Esophagus squamous epithelium (tissue), 4 donors: ENCODE data around the gene TMEM126B.

Experiments
- POLR2A ChIP-seq, 4 donors: fragments of 450-650 bp; IDR thresholded peaks; one replicate each; pipeline ENCODE4 v1.6.1; 2017; ENCODE audit warnings: antibody characterized with exemption in 4 of 4, mild to moderate bottlenecking in 4 of 4, moderate library complexity in 3 of 4
- TF ChIP-seq, protein P1 (sequence below), 6 experiments: fragments of 450-650 bp in 4 of 6; fragments of 200-600 bp in 2 of 6; sonication (generic) in 2 of 6; IDR thresholded peaks; one replicate each; pipeline ENCODE4 v1.5.1; 2016 to 2019; ENCODE audit warnings: antibody characterized with exemption in 6 of 6, mild to moderate bottlenecking in 4 of 6, moderate library complexity in 4 of 6

DNA sequence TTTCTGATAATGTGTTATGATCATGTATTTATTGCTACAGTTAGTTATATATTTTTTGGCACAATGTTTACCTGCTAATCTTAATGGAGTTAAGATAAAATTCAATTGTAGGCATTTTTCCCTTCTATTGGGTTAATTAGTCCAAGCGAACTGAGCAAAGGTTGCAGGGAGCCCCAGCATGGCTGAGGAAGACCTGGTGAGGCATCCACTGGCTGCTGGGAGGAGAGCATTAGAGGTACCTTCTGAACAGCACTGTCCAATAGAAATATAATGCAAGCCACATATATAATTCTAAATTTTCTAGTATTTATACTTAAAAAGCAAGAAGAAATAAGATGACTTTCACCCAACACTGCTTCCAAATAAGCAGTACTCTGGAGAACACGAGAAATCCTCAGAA lies 18.7 kb downstream of the TMEM126B start:
- TF ChIP-seq POLR2A (IDR thresholded peaks at IDR 0.05): no peak
- TF ChIP-seq, protein P1, sequence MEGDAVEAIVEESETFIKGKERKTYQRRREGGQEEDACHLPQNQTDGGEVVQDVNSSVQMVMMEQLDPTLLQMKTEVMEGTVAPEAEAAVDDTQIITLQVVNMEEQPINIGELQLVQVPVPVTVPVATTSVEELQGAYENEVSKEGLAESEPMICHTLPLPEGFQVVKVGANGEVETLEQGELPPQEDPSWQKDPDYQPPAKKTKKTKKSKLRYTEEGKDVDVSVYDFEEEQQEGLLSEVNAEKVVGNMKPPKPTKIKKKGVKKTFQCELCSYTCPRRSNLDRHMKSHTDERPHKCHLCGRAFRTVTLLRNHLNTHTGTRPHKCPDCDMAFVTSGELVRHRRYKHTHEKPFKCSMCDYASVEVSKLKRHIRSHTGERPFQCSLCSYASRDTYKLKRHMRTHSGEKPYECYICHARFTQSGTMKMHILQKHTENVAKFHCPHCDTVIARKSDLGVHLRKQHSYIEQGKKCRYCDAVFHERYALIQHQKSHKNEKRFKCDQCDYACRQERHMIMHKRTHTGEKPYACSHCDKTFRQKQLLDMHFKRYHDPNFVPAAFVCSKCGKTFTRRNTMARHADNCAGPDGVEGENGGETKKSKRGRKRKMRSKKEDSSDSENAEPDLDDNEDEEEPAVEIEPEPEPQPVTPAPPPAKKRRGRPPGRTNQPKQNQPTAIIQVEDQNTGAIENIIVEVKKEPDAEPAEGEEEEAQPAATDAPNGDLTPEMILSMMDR (IDR thresholded peaks at IDR 0.05): no peak
